SW480 (cell line): ENCODE results near the gene MEF2A.

Experiments
- DNase-seq: peaks from one replicate; pipeline ENCODE4 v3.0.0-alpha.2; 2016; ENCODE audit warnings: low spot score

MEF2A gene

GRCh38 chr15:99704444-99704838 is 138.7 kb downstream of the MEF2A start:
- DNase-seq = peak; percentile 80

DNA sequence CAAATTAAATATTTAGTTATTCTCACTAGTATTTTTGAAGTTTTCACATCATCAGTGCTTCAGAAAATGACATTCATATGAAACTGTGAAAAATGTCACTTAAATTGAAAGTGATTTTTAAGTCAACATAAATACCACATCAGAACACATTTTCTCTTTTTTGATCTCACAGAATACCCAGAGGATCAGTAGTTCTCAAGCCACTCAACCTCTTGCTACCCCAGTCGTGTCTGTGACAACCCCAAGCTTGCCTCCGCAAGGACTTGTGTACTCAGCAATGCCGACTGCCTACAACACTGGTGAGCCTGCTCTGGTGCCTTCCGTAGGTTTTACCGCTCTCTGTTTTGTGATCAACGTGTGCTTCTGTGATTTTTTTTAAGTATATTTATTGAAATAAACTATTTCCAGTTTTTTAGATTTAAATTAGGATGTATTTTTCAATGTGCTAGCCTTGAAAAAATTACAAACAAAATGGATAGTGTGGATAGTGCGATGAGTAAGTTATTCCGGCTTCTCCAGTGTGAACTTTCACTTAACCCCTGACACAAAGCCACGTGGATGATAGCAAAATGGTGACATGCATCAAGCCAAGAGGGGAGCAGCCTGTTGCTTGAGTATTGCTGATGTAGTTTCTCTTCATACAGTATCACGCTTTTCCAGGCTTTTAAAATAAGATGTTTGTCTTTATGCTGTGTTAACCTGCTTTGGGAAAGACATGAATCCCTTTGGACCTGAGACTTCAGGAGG is 140.9 kb downstream of the MEF2A start:
- DNase-seq = no peak

DNA sequence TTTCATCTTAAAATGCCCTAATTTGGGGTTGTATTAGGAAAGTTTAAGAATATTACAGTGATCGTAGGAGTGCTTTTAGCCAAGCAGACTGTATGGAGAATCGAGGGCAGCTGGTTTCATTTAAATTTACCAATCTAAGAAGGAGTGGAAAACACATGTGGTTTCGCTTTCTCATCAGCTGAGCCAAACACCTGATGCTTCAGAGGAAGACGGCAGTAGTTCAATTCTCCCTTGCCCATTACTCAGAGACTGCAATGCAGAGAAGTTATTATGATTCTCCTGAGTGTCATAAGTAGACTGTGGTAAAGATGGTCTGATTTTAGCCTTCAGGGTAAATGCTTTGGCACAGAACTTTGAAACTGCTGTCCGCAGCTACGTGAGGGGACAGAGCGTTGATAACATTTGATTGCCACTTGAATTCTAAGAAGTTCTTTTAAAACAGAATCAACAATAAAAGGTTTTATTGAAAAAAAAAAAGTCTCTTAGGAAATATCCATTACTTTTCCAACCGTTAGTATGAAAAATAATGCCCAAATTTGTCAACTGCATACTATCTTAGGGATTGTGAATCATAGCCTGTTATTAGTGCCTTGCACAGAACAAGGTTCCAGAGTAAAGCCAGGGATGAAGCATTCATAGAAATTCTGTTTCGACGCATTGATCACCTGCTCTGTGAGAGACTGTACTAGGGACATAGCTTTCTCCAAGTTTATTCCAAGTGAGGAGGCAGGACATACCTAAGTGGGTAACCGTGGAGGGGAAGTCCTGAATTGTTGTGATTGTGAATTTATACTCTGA is 141.9 kb downstream of the MEF2A start:
- no peak for DNase-seq

- peak; percentile 76 for DNase-seq
Observed at GRCh38 chr15:99708563-99708962, 142.8 kb downstream of the MEF2A start.

- no peak for DNase-seq
Observed at GRCh38 chr15:99709243-99709986, 143.6 kb downstream of the MEF2A start.

DNA sequence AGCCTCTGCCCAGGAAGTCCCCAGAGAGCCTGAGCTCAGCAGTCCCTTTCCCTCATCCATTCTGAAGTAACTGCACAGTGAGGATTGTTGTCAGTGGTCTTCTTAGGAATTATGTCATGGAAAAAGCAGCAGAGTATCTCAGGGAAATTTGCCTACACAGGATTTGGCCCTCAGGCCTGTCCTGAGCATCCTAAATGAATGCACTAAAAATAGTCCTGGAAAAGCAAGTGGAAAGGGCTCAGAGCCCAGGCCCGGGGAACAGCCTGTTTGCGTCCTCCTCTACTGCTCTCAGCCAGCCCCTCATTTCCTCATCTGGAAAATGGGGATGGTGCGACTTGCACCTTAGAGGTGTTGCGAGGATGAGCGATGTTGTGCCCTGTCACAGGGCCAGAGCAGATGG is 145.8 kb downstream of the MEF2A start:
- DNase-seq = no peak

GRCh38 chr15:99712415-99712814 is 146.6 kb downstream of the MEF2A start:
- no peak for DNase-seq

DNA sequence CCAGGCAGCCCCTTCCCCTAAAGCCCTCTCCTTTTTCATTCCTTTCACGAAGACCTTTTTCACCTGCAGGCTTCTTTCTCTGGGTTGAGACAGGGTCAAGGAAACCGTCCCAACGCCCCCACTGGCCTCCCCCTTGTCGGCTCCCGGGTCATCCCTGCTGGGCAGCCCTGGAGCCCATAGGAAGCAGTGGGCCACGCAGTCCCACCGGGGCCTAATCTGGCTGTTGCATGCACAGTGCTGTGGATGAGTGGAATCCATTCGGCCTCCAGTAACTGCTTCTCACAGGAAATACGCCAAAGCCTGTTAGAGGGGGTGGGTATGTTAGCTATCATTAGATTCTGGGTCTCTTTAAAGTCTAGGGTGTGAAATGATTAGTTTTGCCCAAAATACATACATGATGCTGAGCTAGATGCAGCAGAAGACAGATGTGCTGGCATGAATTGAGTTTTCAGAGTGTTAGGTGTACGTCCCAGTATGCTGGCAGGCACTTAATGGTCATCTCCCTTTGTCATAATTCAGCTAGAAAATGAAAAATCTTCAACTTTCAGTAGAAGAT is 150.8 kb downstream of the MEF2A start:
- no peak for DNase-seq

- no peak for DNase-seq
Observed at GRCh38 chr15:99717161-99718009, 151.6 kb downstream of the MEF2A start.

DNA sequence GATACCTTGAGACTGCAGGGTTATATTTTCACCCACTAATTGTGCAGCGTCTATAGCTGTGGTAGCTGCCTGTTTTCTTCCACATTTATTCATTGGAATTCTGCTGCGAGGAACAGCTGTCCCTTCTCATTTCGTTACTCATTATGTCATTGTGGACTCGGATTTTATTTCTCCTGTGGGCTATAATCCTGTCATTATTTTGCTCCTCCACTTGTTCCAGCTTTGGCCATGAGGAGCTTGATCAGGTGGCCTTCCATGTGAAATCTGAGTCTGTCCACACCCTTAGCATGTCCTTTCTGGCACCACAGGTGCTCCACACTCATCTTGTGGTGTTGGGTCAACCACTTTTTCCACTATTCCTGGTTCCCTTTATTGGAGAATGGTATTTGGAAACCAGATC is 152.6 kb downstream of the MEF2A start:
- no peak for DNase-seq

- DNase-seq = peak; percentile 33
Observed at GRCh38 chr15:99719096-99719541, 153.3 kb downstream of the MEF2A start.

DNA sequence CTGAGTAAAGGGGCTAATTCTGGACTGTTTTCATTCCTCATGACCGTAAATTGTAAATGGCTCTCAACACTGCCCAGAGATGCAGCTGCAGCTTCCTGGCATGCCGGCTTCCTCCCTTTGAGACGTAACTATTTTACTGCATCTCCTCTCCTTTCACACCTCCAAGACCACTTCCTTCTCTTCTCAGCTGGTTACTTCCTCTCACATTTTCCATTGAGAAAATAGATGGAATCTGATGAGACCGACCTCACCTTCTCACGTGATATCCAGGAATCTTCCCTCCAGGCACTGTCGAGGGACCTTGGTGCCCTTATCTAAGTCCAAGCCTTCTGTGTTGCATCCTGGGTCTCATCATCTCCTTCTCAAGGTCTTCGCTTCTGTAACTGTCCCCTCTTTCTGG is 154.7 kb downstream of the MEF2A start:
- DNase-seq = no peak

DNA sequence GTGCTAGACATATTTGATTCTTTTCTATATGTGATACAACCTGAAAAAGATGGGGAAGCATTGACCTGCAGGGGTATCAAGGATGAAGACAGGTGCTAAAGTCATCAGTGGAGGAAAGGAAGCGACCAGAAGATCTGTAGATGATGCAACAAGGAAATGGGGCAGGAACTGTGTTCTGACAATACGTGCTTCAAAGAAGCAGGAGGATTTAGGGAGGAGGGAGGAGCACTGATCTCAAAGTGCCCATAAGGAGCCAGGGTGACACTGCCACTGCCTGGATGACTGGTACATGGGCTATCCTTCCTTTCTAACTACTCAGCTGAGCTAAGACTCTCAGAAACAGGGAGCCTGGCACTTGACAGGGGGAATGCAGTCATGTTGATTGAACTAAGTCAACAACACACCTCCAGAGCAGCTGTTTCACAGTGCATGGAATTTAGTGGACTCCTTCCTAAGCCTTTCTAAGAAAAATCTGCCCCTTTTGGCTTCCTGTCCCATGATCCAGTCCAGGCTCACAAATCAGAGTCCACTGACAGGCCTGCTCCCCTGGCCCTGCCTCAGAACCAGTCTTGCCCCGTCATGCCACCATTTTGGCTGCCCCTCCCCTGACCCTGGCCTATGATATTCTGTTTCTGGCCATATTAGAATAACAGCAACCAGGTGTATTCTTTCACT is 155.5 kb downstream of the MEF2A start:
- DNase-seq = no peak

GRCh38 chr15:99721896-99722295 is 156.1 kb downstream of the MEF2A start:
- DNase-seq = no peak

- no peak for DNase-seq
Observed at GRCh38 chr15:99722406-99722805, 156.6 kb downstream of the MEF2A start.

DNA sequence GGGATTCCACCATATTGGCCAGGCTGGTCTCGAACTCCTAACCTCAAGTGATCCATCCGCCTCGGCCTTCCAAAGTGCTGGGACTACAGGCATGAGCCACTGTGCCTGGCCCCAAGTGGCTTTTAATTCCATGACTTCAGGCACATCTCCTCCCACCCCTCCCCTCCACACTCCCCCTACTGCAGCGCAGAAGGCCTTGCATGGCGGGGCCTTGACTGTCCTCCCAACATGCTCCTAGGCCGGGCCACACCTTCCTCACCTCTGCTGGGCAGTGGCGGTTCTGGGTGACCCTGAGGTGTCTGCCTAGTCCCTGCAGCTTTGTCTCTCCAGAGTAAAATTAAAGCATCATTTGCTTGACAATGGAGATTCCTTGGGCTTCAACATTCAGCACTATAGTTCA is 160.5 kb downstream of the MEF2A start:
- DNase-seq = no peak

GRCh38 chr15:99727330-99727729 is 161.5 kb downstream of the MEF2A start:
- no peak for DNase-seq

GRCh38 chr15:99727733-99728132 is 161.9 kb downstream of the MEF2A start:
- DNase-seq = no peak

GRCh38 chr15:99728916-99729315 is 163.1 kb downstream of the MEF2A start:
- DNase-seq = no peak

- no peak for DNase-seq
Observed at GRCh38 chr15:99729327-99729726, 163.5 kb downstream of the MEF2A start.

- peak; percentile 14 for DNase-seq
Observed at GRCh38 chr15:99729920-99730319, 164.1 kb downstream of the MEF2A start.
